Measurements from ENCODE around the gene DGCR8. TPM values are rescaled to one million over a fixed set of nuclear protein-coding genes. Genes with fewer than 3 reads are reported as not detected.

Gene DGCR8
- total RNA-seq, 2 donors from 2014 or later: 23.7 to 47.3 TPM

GRCh38 chr22:20083157-20083890 lies 3.3 kb downstream of the DGCR8 start:
- no peaks in the 10 kb centered on the region for H3K27me3 ChIP-seq (replicated peaks; ENCODE audit: insufficient read depth)
- no peak for TF ChIP-seq CTCF (IDR thresholded peaks at IDR 0.05)
- H3K4me1 ChIP-seq (ENCODE audit: control insufficient read depth in 1 of 2, low read depth in 2 of 2): peaks cover 26 to 46% of the 10 kb centered on the region in 2 donors
- peaks cover 21% of the 10 kb centered on the region for H3K36me3 ChIP-seq
- no peak overlapping the region for H3K4me3 ChIP-seq
- ATAC-seq (ENCODE audit: insufficient number of reproducible peaks, low FRiP score, low read depth): no peak
- H3K27ac ChIP-seq: no peak overlapping the region
- H3K9me3 ChIP-seq: no peaks in the 10 kb centered on the region
- DNase-seq (ENCODE audit: low spot score): no peak

- Histone ChIP-seq H3K4me1 (ENCODE audit: control insufficient read depth in 1 of 2, low read depth in 2 of 2) (peaks cover 26 to 46% of the 10 kb centered on the region in 2 donors), H3K36me3 (peaks cover 26% of the 10 kb centered on the region), H3K27me3 (replicated peaks; ENCODE audit: insufficient read depth) (no peaks in the 10 kb centered on the region), H3K27ac (no peak overlapping the region), H3K9me3 (no peaks in the 10 kb centered on the region), H3K4me3 (no peak overlapping the region)
- no peak for TF ChIP-seq CTCF (IDR thresholded peaks at IDR 0.05)
- DNase-seq (ENCODE audit: low spot score): no peak
- no peak for ATAC-seq (ENCODE audit: insufficient number of reproducible peaks, low FRiP score, low read depth)
Observed at GRCh38 chr22:20083891-20084546, 4.0 kb downstream of the DGCR8 start.

- no peaks in the 10 kb centered on the region for H3K9me3 ChIP-seq
- H3K27me3 ChIP-seq (replicated peaks; ENCODE audit: insufficient read depth): no peaks in the 10 kb centered on the region
- no peak overlapping the region for H3K4me3 ChIP-seq
- ATAC-seq (ENCODE audit: insufficient number of reproducible peaks, low FRiP score, low read depth): no peak
- no peak for DNase-seq (ENCODE audit: low spot score)
- H3K4me1 ChIP-seq (ENCODE audit: control insufficient read depth in 1 of 2, low read depth in 2 of 2): peaks cover 26 to 46% of the 10 kb centered on the region in 2 donors
- H3K36me3 ChIP-seq: peaks cover 34% of the 10 kb centered on the region
- no peak for TF ChIP-seq CTCF (IDR thresholded peaks at IDR 0.05)
- H3K27ac ChIP-seq: no peak overlapping the region
Observed at GRCh38 chr22:20084547-20085413, 4.7 kb downstream of the DGCR8 start.

GRCh38 chr22:20085651-20086050 lies 5.6 kb downstream of the DGCR8 start:
- H3K4me1 ChIP-seq (ENCODE audit: control insufficient read depth in 1 of 2, low read depth in 2 of 2): peaks cover 26 to 46% of the 10 kb centered on the region in 2 donors
- no peak for ATAC-seq (ENCODE audit: insufficient number of reproducible peaks, low FRiP score, low read depth)
- H3K36me3 ChIP-seq: peaks cover 43% of the 10 kb centered on the region

More at GRCh38 chr22:20085651-20086050, 5.6 kb downstream of the DGCR8 start:
- no peaks in the 10 kb centered on the region for H3K9me3 ChIP-seq
- DNase-seq (ENCODE audit: low spot score): no peak
- no peak for TF ChIP-seq CTCF (IDR thresholded peaks at IDR 0.05)
- H3K27ac ChIP-seq: no peak overlapping the region
- no peak overlapping the region for H3K4me3 ChIP-seq
- H3K27me3 ChIP-seq (replicated peaks; ENCODE audit: insufficient read depth): no peaks in the 10 kb centered on the region

All from thoracic aorta (tissue), 2 donors.